Measurements from ENCODE around the gene CARS1. TPM values are rescaled to one million over a fixed set of nuclear protein-coding genes. Genes with fewer than 3 reads are reported as not detected.

The CARS1 gene
- total and polyA plus RNA-seq, 4 donors = 27.3 to 62.3 (median 37.7) TPM

- peaks cover 0 to 5% (median 0%) of the 10 kb centered on the region in 5 donors for H3K4me1 ChIP-seq (ENCODE audit: control insufficient read depth in 5 of 5, insufficient read depth in 5 of 5, low read length in 5 of 5)
- no peaks in the 10 kb centered on the region for H3K9me3 ChIP-seq (ENCODE audit: control insufficient read depth in 4 of 4, insufficient read depth in 3 of 4, low read length in 3 of 4)
- no peak overlapping the region for H3K27ac ChIP-seq (ENCODE audit: low read depth in 1 of 2, low read length in 1 of 2)
- ATAC-seq (ENCODE audit: insufficient read depth, low FRiP score) (no peak), DNase-seq (no peak)
- no peaks in the 10 kb centered on the region for H3K27me3 ChIP-seq (ENCODE audit: control insufficient read depth in 3 of 3, insufficient read depth in 3 of 3, low read length in 2 of 3)
- TF ChIP-seq, protein P1, sequence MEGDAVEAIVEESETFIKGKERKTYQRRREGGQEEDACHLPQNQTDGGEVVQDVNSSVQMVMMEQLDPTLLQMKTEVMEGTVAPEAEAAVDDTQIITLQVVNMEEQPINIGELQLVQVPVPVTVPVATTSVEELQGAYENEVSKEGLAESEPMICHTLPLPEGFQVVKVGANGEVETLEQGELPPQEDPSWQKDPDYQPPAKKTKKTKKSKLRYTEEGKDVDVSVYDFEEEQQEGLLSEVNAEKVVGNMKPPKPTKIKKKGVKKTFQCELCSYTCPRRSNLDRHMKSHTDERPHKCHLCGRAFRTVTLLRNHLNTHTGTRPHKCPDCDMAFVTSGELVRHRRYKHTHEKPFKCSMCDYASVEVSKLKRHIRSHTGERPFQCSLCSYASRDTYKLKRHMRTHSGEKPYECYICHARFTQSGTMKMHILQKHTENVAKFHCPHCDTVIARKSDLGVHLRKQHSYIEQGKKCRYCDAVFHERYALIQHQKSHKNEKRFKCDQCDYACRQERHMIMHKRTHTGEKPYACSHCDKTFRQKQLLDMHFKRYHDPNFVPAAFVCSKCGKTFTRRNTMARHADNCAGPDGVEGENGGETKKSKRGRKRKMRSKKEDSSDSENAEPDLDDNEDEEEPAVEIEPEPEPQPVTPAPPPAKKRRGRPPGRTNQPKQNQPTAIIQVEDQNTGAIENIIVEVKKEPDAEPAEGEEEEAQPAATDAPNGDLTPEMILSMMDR (IDR thresholded peaks at IDR 0.05; ENCODE audit: control extremely low read depth, extremely low read depth) = no peak
- H3K9ac ChIP-seq (ENCODE audit: insufficient read depth in 1 of 2, low read length in 2 of 2) = no peak overlapping the region
- 95 to 98% methylated on average over 12 of the region's 12 CpGs for WGBS, 2 donors
- no peak overlapping the region for H3K4me3 ChIP-seq
- peaks cover 16 to 58% (median 27%) of the 10 kb centered on the region in 4 donors for H3K36me3 ChIP-seq (ENCODE audit: control insufficient read depth in 4 of 4, insufficient read depth in 4 of 4, low read length in 4 of 4)
Observed at GRCh38 chr11:3020011-3020410, 37.2 kb downstream of the CARS1 start.

- Histone ChIP-seq H3K4me1 (ENCODE audit: control insufficient read depth in 5 of 5, insufficient read depth in 5 of 5, low read length in 5 of 5) (peaks cover 0 to 5% (median 0%) of the 10 kb centered on the region in 5 donors), H3K27me3 (ENCODE audit: control insufficient read depth in 3 of 3, insufficient read depth in 3 of 3, low read length in 2 of 3) (no peaks in the 10 kb centered on the region), H3K27ac (ENCODE audit: low read depth in 1 of 2, low read length in 1 of 2) (no peak overlapping the region), H3K36me3 (ENCODE audit: control insufficient read depth in 4 of 4, insufficient read depth in 4 of 4, low read length in 4 of 4) (peaks cover 17 to 66% (median 31%) of the 10 kb centered on the region in 4 donors), H3K4me3 (no peak overlapping the region), H3K9me3 (ENCODE audit: control insufficient read depth in 4 of 4, insufficient read depth in 3 of 4, low read length in 3 of 4) (no peaks in the 10 kb centered on the region), H3K9ac (ENCODE audit: insufficient read depth in 1 of 2, low read length in 2 of 2) (no peak overlapping the region)
- DNase-seq (no peak), ATAC-seq (ENCODE audit: insufficient read depth, low FRiP score) (no peak)
- TF ChIP-seq, protein P1 (IDR thresholded peaks at IDR 0.05; ENCODE audit: control extremely low read depth, extremely low read depth) = no peak
- 84 to 91% methylated on average over 5 of the region's 5 CpGs for WGBS, 2 donors
Observed at GRCh38 chr11:3018596-3018995, 38.6 kb downstream of the CARS1 start.

DNA sequence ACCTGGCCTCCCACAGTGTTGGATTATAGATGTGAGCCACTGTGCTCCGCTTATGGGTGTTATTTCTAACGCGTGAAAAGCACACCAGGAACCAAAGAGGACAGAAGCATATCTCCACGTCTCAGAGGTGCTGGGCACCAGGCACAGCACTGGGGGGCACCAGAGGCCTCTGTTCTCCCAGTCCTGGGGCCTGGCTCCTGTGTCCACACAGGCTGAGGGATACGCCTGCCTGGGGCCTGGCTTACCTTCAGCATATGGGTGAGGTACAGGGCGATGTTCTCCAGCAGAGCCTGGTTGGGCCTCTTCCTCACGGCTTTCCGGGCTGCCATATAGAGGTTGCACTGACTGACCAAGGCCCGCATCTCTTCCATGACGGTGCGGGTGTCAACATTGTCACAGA is 40.4 kb downstream of the CARS1 start:
- Histone ChIP-seq H3K4me1 (ENCODE audit: control insufficient read depth in 5 of 5, insufficient read depth in 5 of 5, low read length in 5 of 5) (no peaks in the 10 kb centered on the region), H3K4me3 (no peak overlapping the region), H3K36me3 (ENCODE audit: control insufficient read depth in 4 of 4, insufficient read depth in 4 of 4, low read length in 4 of 4) (peaks cover 19 to 68% (median 33%) of the 10 kb centered on the region in 4 donors), H3K27me3 (ENCODE audit: control insufficient read depth in 3 of 3, insufficient read depth in 3 of 3, low read length in 2 of 3) (no peaks in the 10 kb centered on the region), H3K27ac (ENCODE audit: low read depth in 1 of 2, low read length in 1 of 2) (no peak overlapping the region), H3K9ac (ENCODE audit: insufficient read depth in 1 of 2, low read length in 2 of 2) (no peak overlapping the region), H3K9me3 (ENCODE audit: control insufficient read depth in 4 of 4, insufficient read depth in 3 of 4, low read length in 3 of 4) (no peaks in the 10 kb centered on the region)
- no peak for DNase-seq
- TF ChIP-seq, protein P1 (IDR thresholded peaks at IDR 0.05; ENCODE audit: control extremely low read depth, extremely low read depth) = no peak
- 93 to 95% methylated on average over 11 of the region's 11 CpGs for WGBS, 2 donors
- no peak for ATAC-seq (ENCODE audit: insufficient read depth, low FRiP score)

DNA sequence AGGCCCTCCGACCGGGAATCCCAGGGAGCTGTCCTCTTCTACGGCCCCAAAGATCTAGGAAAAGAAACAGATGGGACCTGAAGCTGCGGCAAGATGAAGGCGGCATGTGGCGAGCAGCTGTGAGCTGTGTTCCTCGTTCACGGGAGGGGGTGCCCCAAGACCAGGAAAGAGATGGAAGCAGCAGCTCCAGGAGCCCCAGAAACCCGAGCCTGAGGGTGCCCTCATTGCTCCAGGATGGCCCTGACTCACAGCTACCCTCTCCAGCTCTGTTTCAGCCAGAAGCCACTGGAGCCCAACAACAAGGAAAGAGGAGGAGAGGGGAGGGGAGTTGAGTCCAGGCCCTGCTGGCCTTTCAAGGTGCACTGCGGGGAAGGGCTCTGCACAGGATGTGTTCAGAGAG is 41.4 kb downstream of the CARS1 start:
- Histone ChIP-seq H3K4me1 (ENCODE audit: control insufficient read depth in 5 of 5, insufficient read depth in 5 of 5, low read length in 5 of 5) (no peaks in the 10 kb centered on the region), H3K27me3 (ENCODE audit: control insufficient read depth in 3 of 3, insufficient read depth in 3 of 3, low read length in 2 of 3) (no peaks in the 10 kb centered on the region), H3K9me3 (ENCODE audit: control insufficient read depth in 4 of 4, insufficient read depth in 3 of 4, low read length in 3 of 4) (no peaks in the 10 kb centered on the region), H3K36me3 (ENCODE audit: control insufficient read depth in 4 of 4, insufficient read depth in 4 of 4, low read length in 4 of 4) (peaks cover 19 to 73% (median 36%) of the 10 kb centered on the region in 4 donors), H3K27ac (ENCODE audit: low read depth in 1 of 2, low read length in 1 of 2) (no peak overlapping the region), H3K4me3 (no peak overlapping the region), H3K9ac (ENCODE audit: insufficient read depth in 1 of 2, low read length in 2 of 2) (no peak overlapping the region)
- TF ChIP-seq, protein P1 (IDR thresholded peaks at IDR 0.05; ENCODE audit: control extremely low read depth, extremely low read depth) = no peak
- 87 to 92% methylated on average over 10 of the region's 10 CpGs for WGBS, 2 donors
- ATAC-seq (ENCODE audit: insufficient read depth, low FRiP score) (no peak), DNase-seq (no peak)

Data from lung (tissue), 12 donors.